ENCODE results near the gene RETREG1. TPM values are rescaled to one million over a fixed set of nuclear protein-coding genes. Genes with fewer than 3 reads are reported as not detected.
"Not testable (repeated sequence)": the region's sequence is repeated elsewhere in the genome, so short reads cannot be mapped to it uniquely, and the experiment has no call there.

Gene RETREG1
- total RNA-seq, 1 donor from 2014 or later, result 0.91 TPM

DNA sequence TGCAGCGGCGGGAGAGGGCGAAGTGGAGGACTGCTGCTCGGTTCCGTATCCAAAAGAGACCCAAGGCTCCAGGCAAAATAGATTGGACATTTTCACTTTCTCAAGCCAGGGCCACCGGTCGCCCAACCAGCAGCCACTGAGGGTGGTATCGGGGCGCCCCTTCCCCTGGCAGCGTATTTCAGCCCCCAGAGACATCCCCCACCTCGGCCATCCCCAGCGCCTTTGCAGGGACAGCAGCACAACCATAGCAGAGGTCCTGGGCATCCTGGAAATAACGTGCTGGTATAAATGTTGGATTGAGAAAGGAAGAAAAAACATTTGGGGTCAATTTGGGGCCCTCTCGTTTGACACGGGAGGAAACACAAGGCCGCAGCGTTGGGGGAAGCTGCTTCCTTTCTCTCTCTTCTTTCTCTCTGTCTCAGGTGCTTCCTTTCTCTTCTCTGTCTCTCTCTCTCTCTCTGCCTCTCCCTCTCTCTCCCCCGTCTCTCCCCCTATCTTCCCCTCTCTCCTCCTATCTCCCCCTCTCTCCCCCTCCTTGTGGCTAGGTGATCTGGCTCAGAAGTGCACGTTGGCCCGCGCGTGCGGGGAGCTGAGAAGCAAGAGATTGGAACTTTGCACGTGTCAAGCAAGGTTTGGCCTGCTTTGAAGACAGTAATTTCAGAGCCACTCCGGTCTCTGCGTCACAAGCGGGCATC is 624 bp upstream of the RETREG1 start:
- peaks cover 54% of the 10 kb centered on the region for H3K27me3 Mint-ChIP-seq (ENCODE audit: unreplicated experiment)
- no peak for DNase-seq (ENCODE audit: extremely low spot score, unreplicated experiment)
- no peaks in the 10 kb centered on the region for H3K9me3 Mint-ChIP-seq (ENCODE audit: unreplicated experiment)
- H3K27ac Mint-ChIP-seq (ENCODE audit: unreplicated experiment), result no peak overlapping the region
- H3K4me3 Mint-ChIP-seq (ENCODE audit: unreplicated experiment), result no peak overlapping the region
- peaks cover 8% of the 10 kb centered on the region for H3K4me1 Mint-ChIP-seq (ENCODE audit: unreplicated experiment)
- TF ChIP-seq, protein P1, sequence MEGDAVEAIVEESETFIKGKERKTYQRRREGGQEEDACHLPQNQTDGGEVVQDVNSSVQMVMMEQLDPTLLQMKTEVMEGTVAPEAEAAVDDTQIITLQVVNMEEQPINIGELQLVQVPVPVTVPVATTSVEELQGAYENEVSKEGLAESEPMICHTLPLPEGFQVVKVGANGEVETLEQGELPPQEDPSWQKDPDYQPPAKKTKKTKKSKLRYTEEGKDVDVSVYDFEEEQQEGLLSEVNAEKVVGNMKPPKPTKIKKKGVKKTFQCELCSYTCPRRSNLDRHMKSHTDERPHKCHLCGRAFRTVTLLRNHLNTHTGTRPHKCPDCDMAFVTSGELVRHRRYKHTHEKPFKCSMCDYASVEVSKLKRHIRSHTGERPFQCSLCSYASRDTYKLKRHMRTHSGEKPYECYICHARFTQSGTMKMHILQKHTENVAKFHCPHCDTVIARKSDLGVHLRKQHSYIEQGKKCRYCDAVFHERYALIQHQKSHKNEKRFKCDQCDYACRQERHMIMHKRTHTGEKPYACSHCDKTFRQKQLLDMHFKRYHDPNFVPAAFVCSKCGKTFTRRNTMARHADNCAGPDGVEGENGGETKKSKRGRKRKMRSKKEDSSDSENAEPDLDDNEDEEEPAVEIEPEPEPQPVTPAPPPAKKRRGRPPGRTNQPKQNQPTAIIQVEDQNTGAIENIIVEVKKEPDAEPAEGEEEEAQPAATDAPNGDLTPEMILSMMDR (IDR thresholded peaks at IDR 0.05), result no peak
- H3K36me3 Mint-ChIP-seq (ENCODE audit: unreplicated experiment), result no peaks in the 10 kb centered on the region

DNA sequence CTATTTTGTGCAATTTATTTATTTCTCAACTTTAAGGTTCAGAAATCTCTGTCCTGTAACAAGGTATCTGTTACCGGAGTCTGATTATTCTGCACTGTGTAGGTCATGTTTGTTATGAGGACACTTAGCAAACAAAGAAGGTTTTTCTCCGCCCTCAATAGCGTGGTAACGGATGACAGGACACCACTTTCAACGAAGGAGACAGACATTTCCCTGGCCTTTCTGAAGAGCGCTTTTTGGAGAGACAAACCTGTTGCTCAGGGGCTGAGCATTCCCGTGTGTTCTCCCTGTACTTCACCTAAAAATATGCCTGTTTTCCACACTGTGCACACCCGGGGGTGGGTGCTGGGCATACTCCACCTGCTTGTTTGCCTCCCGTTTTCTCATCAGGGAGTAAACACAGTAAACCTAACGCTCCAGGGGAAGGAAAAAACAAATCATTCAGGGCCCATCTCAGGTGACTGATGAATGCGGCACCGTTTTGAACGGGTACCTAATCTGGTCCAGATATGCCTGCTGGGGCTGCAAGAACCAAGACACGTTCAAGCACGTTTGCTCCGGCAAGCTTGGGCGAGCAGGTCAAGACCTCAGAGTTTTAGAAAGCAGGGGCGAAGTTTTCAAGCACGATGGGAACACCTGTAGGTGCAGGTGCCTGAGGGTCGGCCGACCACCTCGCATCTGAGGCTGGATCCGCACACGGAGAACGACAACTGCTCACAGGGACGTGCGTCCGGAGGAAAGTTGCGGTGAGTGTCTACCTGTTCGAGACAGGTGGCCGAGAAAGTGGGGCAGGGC is 859 bp downstream of the RETREG1 start:
- DNase-seq (ENCODE audit: extremely low spot score, unreplicated experiment), result no peak
- Mint-ChIP-seq H3K9me3 (ENCODE audit: unreplicated experiment) (no peaks in the 10 kb centered on the region), H3K36me3 (ENCODE audit: unreplicated experiment) (no peaks in the 10 kb centered on the region), H3K27ac (ENCODE audit: unreplicated experiment) (no peak overlapping the region), H3K27me3 (ENCODE audit: unreplicated experiment) (peaks cover 53% of the 10 kb centered on the region), H3K4me3 (ENCODE audit: unreplicated experiment) (peak overlapping the region; percentile 72), H3K4me1 (ENCODE audit: unreplicated experiment) (peaks cover 8% of the 10 kb centered on the region)
- TF ChIP-seq, protein P1 (IDR thresholded peaks at IDR 0.05), result no peak

DNA sequence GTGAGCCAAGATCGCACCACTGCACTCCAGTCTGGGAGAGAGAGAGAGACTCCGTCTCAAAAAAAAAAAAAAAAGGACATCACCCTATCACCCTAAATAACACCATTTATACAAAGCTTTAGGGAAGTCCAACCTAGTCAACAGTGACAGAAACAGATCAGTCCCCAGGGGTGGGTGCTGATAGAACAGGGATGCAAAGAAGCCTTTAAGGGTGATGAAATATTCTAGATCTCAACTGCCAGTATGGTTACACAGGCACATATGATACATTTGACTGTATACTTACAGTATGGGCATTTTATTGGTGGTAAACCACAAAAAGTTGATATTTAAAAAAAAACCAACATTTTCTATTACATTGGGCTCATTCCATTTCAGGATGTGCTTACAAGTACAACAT is 4.8 kb downstream of the RETREG1 start:
- Mint-ChIP-seq H3K4me3 (ENCODE audit: unreplicated experiment) (no peak overlapping the region), H3K4me1 (ENCODE audit: unreplicated experiment) (peaks cover 6% of the 10 kb centered on the region), H3K27me3 (ENCODE audit: unreplicated experiment) (peaks cover 52% of the 10 kb centered on the region), H3K9me3 (ENCODE audit: unreplicated experiment) (no peaks in the 10 kb centered on the region), H3K27ac (ENCODE audit: unreplicated experiment) (no peak overlapping the region), H3K36me3 (ENCODE audit: unreplicated experiment) (no peaks in the 10 kb centered on the region)
- TF ChIP-seq, protein P1 (IDR thresholded peaks at IDR 0.05), result no peak
- no peak for DNase-seq (ENCODE audit: extremely low spot score, unreplicated experiment)

DNA sequence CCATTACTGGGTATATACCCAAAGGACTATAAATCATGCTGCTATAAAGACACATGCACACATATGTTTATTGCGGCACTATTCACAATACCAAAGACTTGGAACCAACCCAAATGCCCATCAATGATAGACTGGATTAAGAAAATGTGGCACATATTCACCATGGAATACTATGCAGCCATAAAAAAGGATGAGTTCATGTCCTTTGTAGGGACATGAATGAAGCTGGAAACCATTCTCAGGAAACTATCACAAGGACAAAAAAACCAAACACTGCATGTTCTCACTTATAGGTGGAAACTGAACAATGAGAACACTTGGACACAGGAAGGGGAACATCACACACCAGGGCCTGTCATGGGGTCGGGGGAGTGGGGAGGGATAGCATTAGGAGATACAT is 5.9 kb downstream of the RETREG1 start:
- H3K36me3 Mint-ChIP-seq (ENCODE audit: unreplicated experiment); H3K4me1 Mint-ChIP-seq (ENCODE audit: unreplicated experiment); H3K4me3 Mint-ChIP-seq (ENCODE audit: unreplicated experiment); H3K9me3 Mint-ChIP-seq (ENCODE audit: unreplicated experiment); H3K27ac Mint-ChIP-seq (ENCODE audit: unreplicated experiment): not testable (repeated sequence)
- peaks cover 52% of the 10 kb centered on the region for H3K27me3 Mint-ChIP-seq (ENCODE audit: unreplicated experiment)
- DNase-seq (ENCODE audit: extremely low spot score, unreplicated experiment), result peak; percentile 7

DNA sequence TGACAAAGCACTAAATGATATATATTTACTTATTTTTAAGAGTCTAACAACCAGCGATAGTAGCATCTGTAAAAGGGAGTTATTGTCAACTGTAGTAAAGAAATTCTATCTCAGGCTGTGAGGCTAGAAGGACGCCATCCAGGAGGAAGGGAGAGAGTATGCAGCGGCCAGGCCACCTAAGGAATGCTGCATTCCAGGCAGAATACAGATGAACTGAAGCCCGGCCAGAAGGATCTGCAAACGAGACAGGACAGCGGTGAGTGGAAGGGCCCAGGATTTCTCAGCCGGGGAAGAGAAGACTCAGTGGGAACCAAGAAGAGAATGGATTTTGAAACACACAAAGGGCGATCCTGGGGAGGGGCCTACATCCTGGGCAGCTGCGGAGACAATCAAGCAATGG is 7.4 kb downstream of the RETREG1 start:
- Mint-ChIP-seq H3K27me3 (ENCODE audit: unreplicated experiment) (peaks cover 53% of the 10 kb centered on the region), H3K4me3 (ENCODE audit: unreplicated experiment) (no peak overlapping the region), H3K4me1 (ENCODE audit: unreplicated experiment) (no peaks in the 10 kb centered on the region), H3K27ac (ENCODE audit: unreplicated experiment) (no peak overlapping the region), H3K9me3 (ENCODE audit: unreplicated experiment) (no peaks in the 10 kb centered on the region), H3K36me3 (ENCODE audit: unreplicated experiment) (no peaks in the 10 kb centered on the region)
- TF ChIP-seq, protein P1 (IDR thresholded peaks at IDR 0.05), result no peak
- no peak for DNase-seq (ENCODE audit: extremely low spot score, unreplicated experiment)
